ENCODE results near the gene EPC1.

EPC1 gene

GRCh38 chr10:32317795-32318357, 29.1 kb downstream of the EPC1 start:
- TF ChIP-seq ZNF362 (tag by site-specific recombination; IDR thresholded peaks at IDR 0.05) = no peak
- peak; percentile 53; the same call in 1 of the 2 replicates for TF ChIP-seq SCRT1 (tag by site-specific recombination; IDR thresholded peaks at IDR 0.05; ENCODE audit: borderline replicate concordance)
- no peak for TF ChIP-seq ZSCAN30 (tag by site-specific recombination; IDR thresholded peaks at IDR 0.05)
- peak; percentile 65 for TF ChIP-seq SCRT2 (tag by site-specific recombination; IDR thresholded peaks at IDR 0.05)
- Histone ChIP-seq H3K4me1 (ENCODE audit: control insufficient read depth, insufficient read depth, low read length) (no peaks in the 10 kb centered on the region), H3K27ac (ENCODE audit: extremely low read depth, low read depth, low read length) (no peak overlapping the region), H3K4me3 (ENCODE audit: low read depth, low read length) (no peak overlapping the region), H3K36me3 (ENCODE audit: control insufficient read depth in 2 of 2, insufficient read depth in 1 of 2, low read length in 2 of 2) (no peaks in the 10 kb centered on the region), H3K9me3 (ENCODE audit: control insufficient read depth, insufficient read depth, low read depth, low read length) (no peaks in the 10 kb centered on the region)
- ChIA-PET POLR2A (no interaction called here), CTCF (no interaction called here)

- H3K36me3 ChIP-seq (ENCODE audit: control insufficient read depth in 2 of 2, insufficient read depth in 1 of 2, low read length in 2 of 2) = peaks cover 0 to 2% of the 10 kb centered on the region in 2 experiments; a peak in 1 of 3 replicates
- H3K4me3 ChIP-seq (ENCODE audit: low read depth, low read length) = no peak overlapping the region
- ChIA-PET POLR2A (interaction anchor here (0.6 kb wide), 1 partner anchor 70 kb away, joined by 3 read pairs; no protein-coding TSS in a partner anchor), CTCF (interaction anchor here (1.0 to 1.6 kb wide), 2 partner anchors 31 to 125 kb away, joined by 3 to 5 read pairs; no protein-coding TSS in a partner anchor)
- no peak overlapping the region for H3K27ac ChIP-seq (ENCODE audit: extremely low read depth, low read depth, low read length)
- H3K4me1 ChIP-seq (ENCODE audit: control insufficient read depth, insufficient read depth, low read length) = no peaks in the 10 kb centered on the region
- TF ChIP-seq SP2 (tag by site-specific recombination; IDR thresholded peaks at IDR 0.05) (no peak), RBAK (tag by site-specific recombination; IDR thresholded peaks at IDR 0.05) (no peak), GLI4 (tag by site-specific recombination; IDR thresholded peaks at IDR 0.05) (no peak), ZNF677 (tag by site-specific recombination; IDR thresholded peaks at IDR 0.05) (no peak), KLF17 (tag by site-specific recombination; IDR thresholded peaks at IDR 0.05) (no peak), ZBTB10 (tag by site-specific recombination; IDR thresholded peaks at IDR 0.05) (no peak), ZNF830 (tag by site-specific recombination; IDR thresholded peaks at IDR 0.05; ENCODE audit: low read depth) (no peak), TRIM28 (IDR thresholded peaks at IDR 0.05; ENCODE audit: borderline replicate concordance, low read length) (no peak), REST (tag by site-specific recombination; IDR thresholded peaks at IDR 0.05) (no peak), ZSCAN23 (tag by site-specific recombination; IDR thresholded peaks at IDR 0.05) (no peak), ZNF416 (tag by site-specific recombination; IDR thresholded peaks at IDR 0.05) (no peak), ZNF404 (tag by site-specific recombination; IDR thresholded peaks at IDR 0.05) (no peak)
- H3K9me3 ChIP-seq (ENCODE audit: control insufficient read depth, insufficient read depth, low read depth, low read length) = no peaks in the 10 kb centered on the region
These were observed 31.5 kb downstream of the EPC1 start for GRCh38 chr10:32315424-32315823.
